ENCODE data around the gene POLK.
"Not testable (repeated sequence)": the region's sequence is repeated elsewhere in the genome, so short reads cannot be mapped to it uniquely, and the experiment has no call there.

Gene POLK

DNA sequence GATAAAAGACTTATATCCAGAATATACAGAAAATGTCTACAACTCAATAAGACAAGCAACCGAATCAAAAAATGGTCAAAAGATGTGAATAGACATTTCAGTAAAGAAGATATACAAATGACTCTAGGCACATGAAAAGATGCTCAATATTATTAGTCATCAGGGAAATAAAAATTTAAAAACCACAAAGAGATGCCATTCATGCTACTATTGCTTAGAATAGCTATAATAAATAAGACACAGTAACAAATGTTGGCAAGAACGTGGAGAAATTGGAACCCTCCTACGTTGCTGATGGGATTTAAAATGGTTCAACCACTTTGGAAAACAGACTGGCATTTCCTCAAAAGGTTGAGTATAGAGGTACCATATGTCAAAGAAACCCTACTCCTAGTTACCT is 39.8 kb downstream of the POLK start:
- DNase-seq = no peak

DNA sequence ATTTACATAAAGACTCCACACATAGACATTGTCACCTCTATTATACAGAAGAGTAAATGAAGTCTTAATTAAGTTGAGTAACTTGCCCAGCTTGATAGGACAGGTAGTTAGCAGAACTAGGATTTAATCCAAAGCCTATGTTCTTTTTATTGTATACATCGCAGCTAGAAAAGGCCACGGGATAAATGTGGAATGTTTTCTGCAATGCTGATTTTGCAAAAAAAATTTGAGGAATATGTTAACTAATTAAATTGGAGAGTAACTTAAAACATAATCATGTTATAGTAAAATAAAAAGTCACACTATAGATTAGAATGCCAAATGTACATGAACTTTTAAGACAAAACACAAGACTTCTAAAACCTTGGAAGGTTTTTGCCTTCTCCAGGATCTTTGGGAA is 41.1 kb downstream of the POLK start:
- DNase-seq = no peak

DNA sequence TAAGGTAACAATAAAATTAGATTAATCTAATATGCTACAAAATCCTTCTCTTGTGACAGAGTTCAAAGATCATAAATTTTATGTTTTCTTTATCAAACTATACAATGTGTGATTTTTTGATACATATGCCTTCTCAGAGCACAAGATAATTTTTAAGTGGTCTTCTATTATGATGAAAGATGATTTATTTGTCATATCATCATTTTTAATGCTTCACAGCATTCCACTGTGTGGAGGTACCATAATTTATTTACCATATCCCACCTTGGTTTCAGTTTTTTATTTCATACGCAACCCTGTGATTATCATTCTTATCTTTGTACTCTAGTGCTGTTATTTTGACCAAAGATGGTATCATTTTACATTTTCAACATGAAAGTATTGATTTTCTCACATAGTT is 41.7 kb downstream of the POLK start:
- no peak for DNase-seq

DNA sequence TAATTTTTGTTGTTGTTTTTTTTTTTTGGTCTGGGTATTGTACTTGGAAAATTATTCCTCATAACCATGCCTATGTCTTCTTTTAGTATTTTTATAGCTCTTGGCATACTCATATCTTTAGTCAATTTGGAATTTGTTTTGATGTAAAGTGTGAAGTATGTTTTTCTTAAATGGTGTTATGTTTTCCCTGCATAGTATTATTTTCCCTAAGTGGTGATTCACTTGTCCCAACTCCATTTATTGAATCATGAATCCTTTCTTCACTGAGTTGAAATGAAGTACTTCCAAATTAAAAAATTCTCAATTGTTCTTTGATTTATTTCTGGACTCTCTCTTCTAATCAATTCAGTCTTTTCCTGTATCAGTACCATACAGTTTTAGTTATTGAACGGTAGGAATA is 46.5 kb downstream of the POLK start:
- no peak for DNase-seq

DNA sequence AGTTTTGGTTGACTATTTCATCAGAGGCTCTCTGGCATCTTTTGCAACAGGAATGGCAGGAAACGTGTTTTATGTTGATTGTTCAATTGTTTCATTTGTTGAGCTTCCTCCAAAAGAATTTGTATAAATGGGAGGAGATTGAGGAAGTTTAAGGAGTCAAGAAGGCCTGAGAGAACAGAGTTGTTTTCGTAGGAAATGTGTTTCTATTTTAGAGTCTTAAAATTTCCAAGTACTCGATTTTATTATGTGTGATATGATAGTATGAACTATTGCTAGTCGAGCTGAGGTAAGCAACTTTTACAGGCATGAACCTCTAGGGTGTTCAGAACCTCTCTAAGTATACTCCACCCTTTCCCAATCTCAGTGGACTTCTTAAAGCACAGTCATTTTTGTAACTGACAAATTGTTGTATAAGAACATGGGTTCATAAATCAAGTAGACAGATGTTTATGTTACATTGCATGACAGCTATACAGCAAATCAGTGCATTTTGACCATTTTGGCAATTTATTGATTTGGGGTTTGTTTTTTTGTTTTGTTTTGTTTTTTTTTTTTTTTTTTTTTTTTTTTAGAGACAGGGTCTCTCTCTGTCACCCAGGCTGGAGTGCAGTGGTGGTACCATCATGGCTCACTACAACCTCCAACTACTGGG is 47.4 kb downstream of the POLK start:
- DNase-seq = peak; percentile 85

DNA sequence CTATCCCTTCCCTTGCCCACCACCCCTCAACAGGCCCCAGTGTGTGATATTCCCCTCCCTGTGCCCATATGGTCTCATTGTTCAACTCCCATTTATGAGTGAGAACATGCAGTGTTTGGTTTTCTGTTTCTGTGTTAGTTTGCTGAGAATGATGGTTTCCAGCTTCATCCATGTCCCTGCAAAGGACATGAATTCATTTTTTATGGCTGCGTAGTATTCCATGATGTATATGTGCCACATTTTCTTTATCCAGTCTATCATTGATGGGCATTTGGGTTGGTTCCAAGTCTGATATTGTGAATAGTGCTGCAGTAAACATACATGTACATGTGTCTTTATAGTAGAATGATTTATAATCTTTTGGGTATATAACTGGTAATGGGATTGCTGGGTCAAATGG is 49.0 kb downstream of the POLK start:
- not testable (repeated sequence) for DNase-seq

DNA sequence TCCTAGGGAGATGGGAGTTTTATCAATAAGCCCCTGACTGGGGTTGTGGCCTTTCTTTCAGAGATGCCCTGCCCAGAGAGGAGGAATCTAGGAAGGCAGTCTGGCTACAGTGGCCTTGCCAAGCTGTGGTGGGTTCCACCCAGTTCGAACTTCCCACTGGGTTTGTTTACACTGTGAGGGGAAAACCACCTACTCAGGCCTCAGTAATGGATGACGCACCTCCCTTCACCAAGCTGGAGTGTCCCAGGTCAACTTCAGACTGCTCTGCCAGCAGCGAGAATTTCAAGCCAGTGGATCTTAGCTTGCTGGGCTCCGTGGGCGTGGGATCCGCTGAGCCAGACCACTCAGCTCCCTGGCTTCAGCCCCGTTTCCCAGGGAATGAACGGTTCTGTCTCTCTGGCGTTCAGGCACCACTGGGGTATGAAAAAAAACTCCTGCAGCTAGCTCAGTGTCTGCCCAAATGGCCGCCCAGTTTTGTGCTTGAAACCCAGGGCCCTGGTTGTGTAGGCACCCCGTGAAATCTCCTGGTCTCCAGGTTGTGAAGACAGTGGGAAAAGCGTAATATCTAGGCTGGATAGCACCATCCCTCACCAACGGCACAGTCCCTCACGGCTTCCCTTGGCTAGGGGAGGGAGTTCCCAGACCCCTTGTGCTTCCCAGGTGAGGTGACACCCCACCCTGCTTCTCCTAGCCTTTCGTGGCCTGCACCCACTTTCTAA is 54.5 kb downstream of the POLK start:
- DNase-seq = not testable (repeated sequence)

DNA sequence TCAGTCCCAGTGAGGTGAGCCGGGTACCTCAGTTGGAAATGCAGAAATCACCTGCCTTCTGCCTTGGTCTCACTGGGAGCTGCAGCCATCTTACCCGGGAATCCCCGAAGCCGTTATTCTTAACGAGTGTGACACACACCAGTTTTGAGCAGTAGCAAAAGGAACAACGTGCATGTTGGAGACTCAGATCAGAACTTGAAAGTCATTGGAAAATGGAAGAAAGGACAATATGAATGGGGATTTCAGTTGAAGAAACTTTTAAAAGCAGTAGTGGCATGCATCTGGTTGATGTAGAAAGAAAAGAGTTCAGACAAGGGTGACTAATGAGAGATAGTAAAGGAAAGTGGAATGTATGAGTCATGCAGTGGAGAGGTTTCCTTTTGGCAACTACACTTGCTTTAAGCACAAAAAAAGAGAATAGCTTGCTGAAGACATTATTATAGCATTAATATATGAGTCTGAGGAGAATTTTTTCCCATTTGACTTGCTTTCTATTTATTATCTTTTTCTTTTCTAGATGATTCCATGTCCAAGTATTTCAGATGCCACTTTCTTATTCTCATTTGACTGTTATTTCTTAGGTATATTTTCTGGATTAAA is 55.1 kb downstream of the POLK start:
- peak; percentile 90 for DNase-seq

DNA sequence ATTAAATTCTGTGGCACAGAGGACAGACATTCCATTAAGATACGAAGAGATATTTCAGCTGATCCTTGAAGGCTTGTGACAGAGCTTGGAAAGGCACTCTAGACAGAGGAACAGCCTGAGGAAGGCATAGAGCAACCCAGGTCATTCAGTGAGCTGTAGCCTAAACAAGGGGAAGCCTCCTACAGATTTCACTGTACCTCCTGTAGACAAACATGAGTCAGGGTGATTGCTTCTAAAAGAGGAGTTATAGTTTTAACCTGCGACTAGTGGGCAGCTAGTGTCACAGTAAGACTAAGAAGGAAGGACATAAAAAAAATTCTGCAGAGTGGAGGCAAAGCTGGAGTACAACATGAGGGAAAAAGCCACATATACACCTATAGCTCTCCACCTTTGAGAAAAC is 56.0 kb downstream of the POLK start:
- peak; percentile 44 for DNase-seq

DNA sequence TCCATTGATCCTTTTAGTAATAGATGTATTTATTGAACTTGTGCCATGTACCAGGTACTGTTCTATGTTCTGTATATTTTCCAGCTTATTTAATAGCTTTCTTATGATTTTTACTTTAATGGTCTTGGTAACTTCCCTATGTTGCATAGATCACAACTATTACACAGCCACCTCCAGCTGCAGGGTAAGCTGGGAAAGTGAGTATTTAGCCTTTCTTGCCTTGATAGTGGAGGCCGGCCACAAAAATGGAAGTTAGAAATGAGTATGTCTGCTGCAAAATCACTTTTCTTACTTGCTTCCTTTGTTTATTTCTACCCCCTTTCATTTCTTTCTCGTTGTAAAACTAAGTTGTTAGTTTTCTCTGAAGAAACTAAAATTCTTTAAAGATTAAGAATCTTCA is 56.5 kb downstream of the POLK start:
- peak; percentile 25 for DNase-seq

DNA sequence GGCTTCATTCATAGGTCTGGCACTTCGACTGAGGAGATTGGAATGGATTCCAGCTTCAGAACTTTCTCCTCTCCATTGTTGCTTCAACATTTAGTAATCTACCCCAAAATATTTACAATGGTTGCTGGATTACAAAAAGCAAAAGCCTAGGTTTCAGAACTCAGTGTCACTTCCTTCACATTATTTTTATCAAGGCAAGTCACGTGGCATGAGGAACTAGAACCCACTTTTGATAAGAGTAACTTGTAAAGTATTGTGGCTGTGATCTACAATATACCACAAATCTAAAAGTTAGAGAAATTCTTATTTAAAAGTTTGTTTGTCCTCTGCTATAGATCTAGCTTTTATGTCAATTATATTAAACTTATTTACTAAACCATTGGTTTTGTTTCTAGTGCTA is 59.9 kb downstream of the POLK start:
- DNase-seq = no peak

DNA sequence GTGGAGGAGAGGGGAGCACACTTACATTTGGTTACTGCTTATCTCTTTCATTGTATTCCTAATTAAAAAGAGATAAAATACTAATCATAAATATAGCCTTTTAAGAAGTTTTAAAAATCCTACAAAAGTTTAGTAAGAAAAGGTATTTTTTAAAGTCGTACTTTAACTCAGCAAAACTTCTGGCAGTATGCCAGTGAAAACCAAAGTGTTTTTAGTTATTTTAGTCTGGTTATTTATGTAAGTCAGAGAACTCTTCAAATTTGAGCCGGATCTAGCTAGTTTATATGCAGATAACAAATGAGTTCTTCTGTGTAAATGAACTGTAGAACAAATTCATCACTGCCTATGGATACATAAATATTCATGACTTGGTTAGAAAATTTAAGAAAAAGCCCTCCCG is 63.1 kb downstream of the POLK start:
- no peak for DNase-seq

DNA sequence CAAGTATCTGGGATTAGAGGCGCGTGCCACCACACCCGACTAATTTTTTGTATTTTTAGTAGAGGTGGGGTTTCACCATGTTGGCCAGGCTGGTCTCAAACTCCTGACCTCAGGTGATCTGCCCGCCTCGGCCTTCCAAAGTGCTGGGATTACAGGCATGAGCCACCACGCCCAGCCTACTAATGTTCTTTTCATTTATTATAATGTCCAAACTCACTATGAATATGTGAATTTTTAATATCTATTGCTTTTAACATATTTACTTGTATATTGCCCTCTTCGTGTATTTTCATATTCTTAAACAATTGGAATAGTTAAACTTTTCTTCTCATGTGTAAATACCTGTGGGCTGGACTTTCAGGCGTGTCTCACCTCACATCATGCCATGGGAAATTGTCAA is 66.6 kb downstream of the POLK start:
- DNase-seq = not testable (repeated sequence)

DNA sequence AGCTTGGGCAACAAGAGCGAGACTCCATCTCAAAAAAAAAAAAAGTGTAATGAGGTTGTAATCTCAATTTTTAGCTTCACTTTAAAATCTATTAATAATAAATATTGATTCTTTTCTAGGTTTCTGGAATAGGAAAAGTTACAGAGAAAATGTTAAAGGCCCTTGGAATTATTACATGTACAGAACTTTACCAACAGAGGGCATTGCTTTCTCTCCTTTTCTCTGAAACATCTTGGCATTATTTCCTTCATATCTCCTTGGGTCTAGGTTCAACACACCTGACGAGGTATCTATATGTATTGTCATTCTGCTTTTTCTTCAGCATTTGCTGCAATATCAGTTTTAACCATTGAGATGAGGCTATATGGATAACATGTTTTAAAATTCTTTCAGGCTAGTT is 73.0 kb downstream of the POLK start:
- DNase-seq = no peak

DNA sequence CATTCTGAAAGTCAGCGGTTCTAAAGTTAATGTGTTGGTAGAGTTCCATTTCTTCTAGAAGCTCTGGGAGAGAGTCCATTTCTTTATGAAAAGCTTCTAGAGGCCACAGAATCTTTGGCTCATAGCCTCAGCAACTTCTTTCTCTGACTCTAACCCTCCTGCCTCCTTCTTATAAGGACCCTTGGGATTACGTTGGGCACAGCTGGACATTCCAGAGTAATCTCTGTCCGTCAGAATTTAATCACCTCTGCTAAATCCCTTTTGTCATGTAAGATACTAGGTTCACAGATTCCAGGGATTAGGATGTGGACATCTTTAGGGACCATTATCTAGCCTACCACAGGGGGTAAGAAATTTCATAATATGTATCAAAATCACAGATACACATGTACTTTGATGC is 77.0 kb downstream of the POLK start:
- no peak for DNase-seq

DNA sequence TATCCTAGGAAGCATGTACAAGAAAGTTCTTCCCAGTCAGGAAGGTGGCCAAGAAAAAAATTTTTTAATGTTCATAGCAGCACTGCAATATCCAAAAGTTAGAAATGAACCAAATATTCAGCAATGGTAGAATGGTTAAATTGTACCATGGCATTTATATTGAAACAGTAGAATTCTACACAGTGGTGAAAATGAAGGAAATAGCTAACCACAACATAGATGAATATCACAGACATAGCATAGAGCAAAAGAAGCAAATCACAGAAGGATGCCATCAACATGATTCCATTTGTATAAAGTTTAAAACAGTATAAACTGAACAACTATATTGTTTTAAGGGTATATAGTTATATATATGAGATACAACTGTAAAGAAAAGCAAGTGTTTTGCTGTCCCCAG is 88.8 kb downstream of the POLK start:
- DNase-seq = no peak

DNA sequence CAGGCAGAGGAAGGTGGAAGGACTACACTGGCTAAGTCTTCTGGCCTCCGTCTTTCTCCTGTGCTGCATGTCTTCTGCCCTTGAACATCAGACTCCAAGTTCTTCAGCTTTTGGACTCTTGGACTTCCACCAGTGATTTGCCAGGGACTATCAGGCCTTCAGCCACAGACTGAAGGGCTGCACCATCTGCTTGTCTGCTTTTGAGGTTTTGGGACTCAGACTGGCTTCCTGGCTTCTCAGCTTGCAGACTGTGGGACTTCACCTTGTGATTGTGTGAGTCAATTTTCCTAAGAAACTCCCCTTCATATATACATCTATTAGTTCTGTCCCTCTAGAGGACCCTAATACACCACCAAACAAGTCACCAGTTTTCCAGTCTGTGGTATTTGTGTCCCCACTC is 89.9 kb downstream of the POLK start:
- DNase-seq = no peak

DNA sequence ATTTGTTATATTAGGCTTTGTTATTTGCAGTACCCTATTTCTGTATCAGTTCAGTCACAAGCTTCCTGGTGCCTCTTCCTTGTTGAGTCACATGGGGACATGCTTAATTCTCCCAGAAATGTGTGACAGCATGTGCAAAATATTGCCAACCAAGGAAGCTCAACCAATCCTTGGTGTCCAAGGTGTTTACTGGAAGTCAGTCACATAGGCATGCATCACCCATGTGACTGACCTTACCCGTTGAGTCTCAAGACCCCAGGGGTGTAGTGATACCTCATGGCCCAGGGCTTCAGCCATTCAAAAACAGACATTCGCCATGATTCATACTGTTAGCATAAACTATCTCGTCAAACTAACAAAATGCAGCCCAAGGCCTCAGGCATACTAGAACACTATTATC is 90.3 kb downstream of the POLK start:
- DNase-seq = no peak

DNA sequence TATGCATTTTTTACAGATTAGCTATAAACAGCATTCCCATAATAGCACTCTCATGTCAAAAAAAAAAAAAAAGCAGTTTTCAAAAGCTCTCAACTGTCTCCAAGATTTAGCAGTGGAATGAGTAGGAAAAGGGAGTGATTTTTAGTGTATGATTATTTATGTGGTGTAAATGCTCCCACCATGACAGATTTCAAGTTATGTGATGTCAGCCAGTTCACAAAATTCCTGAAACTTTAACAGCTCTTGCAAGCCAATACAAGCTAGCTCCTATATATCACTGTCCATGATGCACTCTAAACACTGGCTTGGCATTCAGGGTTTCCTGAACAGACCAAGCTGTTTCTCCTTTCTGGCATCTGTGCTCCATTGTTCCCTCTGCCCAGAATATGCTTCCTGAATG is 91.7 kb downstream of the POLK start:
- DNase-seq = no peak

DNA sequence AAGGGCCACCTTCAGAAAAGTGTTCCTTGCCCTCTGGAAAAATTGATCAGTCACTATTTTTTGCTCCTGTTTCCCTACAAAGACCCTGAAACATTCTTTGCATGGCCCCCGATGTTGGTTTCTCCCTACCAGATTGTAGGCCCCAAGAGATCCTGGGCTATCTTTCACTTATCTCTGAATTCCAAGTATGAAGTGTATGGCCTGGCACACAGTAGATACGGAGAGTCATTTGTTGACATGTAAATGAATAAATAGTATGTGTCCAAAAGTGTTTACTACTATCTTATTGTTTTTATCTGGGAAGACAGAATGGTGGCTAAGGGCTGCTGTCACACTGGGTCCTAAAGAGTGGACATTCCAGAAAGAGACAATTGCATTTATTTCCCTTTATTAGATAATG is 92.1 kb downstream of the POLK start:
- no peak for DNase-seq

DNA sequence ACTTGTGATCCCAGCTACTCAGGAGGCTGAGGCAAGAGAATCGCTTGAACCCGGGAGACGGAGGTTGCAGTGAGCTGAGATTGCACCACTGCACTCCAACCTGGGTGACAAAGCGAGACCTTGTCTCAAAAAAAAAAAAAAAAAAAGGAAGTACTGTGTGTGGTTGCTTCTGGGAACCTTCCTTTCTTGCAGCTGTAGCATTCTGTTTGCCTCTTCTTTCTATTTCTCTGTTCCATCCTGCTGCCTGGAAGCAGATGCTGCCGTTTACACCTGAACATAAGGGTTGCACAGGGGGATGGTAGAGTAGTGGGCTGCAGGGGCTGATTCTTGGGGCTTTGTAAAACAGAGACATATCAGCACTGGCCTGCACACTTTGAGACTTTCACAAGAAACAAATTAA is 95.7 kb downstream of the POLK start:
- not testable (repeated sequence) for DNase-seq

DNA sequence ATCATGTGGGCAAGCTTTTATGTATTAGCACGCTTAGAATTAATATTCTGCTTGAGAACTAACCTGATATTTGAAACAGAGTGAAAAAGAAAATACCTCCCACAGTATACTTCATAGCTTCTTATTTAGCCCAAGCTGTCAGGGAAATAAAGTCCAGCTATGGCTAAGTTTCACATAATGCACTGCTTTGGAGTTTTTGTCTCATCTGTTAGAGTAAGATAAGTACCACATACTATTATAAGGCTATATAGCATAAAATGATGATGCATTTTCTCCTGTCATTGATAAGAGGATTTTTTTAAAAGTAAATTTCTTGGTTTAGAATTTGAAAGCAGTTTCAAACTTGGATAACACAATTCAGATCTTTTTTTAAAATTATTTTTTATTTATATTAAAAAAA is 97.2 kb downstream of the POLK start:
- no peak for DNase-seq

DNA sequence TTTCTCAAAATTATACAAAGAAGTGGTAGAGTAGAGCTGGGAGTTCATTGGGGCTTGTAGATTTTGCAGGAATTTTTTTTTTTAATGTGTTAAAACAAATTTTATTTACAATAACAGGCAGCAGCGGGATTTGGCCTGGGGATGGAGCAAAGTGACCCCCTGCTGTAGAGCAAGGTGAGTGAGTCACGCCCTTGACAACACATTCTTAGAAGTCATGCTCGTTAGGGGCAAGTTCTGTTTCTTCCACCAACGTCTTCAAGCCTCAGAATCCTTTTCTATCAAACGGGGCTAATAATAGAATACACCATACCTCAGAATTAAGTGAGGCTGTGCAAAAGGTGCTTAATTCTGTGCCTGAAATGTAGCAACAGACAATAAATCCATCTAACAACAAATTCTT is 98.5 kb downstream of the POLK start:
- DNase-seq = no peak

DNA sequence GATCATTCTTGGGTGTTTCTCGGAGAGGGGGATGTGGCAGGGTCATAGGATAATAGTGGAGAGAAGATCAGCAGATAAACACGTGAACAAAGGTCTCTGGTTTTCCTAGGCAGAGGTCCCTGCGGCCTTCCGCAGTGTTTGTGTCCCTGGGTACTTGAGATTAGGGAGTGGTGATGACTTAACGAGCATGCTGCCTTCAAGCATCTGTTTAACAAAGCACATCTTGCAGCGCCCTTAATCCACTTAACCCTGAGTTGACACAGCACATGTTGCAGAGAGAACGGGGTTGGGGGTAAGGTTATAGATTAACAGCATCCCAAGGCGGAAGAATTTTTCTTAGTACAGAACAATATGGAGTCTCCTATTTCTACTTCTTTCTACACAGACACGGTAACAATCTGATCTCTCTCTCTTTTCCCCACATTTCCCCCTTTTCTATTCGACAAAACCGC is 99.2 kb downstream of the POLK start:
- DNase-seq = not testable (repeated sequence)
